ENCODE results near the gene RAB11B. TPM values are rescaled to one million over a fixed set of nuclear protein-coding genes. Genes with fewer than 3 reads are reported as not detected.

Gene RAB11B
- total RNA-seq, 1 donor from 2014 or later: 191 TPM

GRCh38 chr19:8387688-8388611, 2.2 kb upstream of the RAB11B start:
- Mint-ChIP-seq H3K4me3 (ENCODE audit: low read depth) (peak overlapping the region; percentile 51), H3K9me3 (ENCODE audit: low read depth) (peaks cover 4% of the 10 kb centered on the region), H3K27me3 (no peaks in the 10 kb centered on the region), H3K4me1 (ENCODE audit: low read depth) (peaks cover 34% of the 10 kb centered on the region), H3K36me3 (ENCODE audit: insufficient read depth) (peaks cover 4% of the 10 kb centered on the region), H3K27ac (peak overlapping the region; percentile 92)
- no peak for DNase-seq (ENCODE audit: low spot score, unreplicated experiment)
- no peak for TF ChIP-seq CTCF (IDR thresholded peaks at IDR 0.05; ENCODE audit: unreplicated experiment)

GRCh38 chr19:8388612-8388958, 1.6 kb upstream of the RAB11B start:
- Mint-ChIP-seq H3K9me3 (ENCODE audit: low read depth) (peaks cover 4% of the 10 kb centered on the region), H3K27me3 (no peaks in the 10 kb centered on the region), H3K4me1 (ENCODE audit: low read depth) (peaks cover 36% of the 10 kb centered on the region), H3K4me3 (ENCODE audit: low read depth) (no peak overlapping the region), H3K27ac (peak overlapping the region; percentile 92), H3K36me3 (ENCODE audit: insufficient read depth) (peaks cover 6% of the 10 kb centered on the region)
- TF ChIP-seq CTCF (IDR thresholded peaks at IDR 0.05; ENCODE audit: unreplicated experiment): no peak
- no peak for DNase-seq (ENCODE audit: low spot score, unreplicated experiment)

- Mint-ChIP-seq H3K36me3 (ENCODE audit: insufficient read depth) (peaks cover 6% of the 10 kb centered on the region), H3K4me3 (ENCODE audit: low read depth) (peak overlapping the region; percentile 69), H3K9me3 (ENCODE audit: low read depth) (peaks cover 4% of the 10 kb centered on the region), H3K27ac (peak overlapping the region; percentile 78), H3K27me3 (no peaks in the 10 kb centered on the region), H3K4me1 (ENCODE audit: low read depth) (peaks cover 31% of the 10 kb centered on the region)
- no peak for TF ChIP-seq CTCF (IDR thresholded peaks at IDR 0.05; ENCODE audit: unreplicated experiment)
- peak; percentile 96 for DNase-seq (ENCODE audit: low spot score, unreplicated experiment)
Measured at GRCh38 chr19:8390617-8390981, 439 bp downstream of the RAB11B start.

GRCh38 chr19:8391198-8392016, 1.2 kb downstream of the RAB11B start:
- peak overlapping the region; percentile 95 for H3K27ac Mint-ChIP-seq
- H3K27me3 Mint-ChIP-seq: no peaks in the 10 kb centered on the region
- H3K4me3 Mint-ChIP-seq (ENCODE audit: low read depth): peak overlapping the region; percentile 69
- TF ChIP-seq CTCF (IDR thresholded peaks at IDR 0.05; ENCODE audit: unreplicated experiment): no peak
- peaks cover 27% of the 10 kb centered on the region for H3K4me1 Mint-ChIP-seq (ENCODE audit: low read depth)
- peaks cover 4% of the 10 kb centered on the region for H3K9me3 Mint-ChIP-seq (ENCODE audit: low read depth)
- no peak for DNase-seq (ENCODE audit: low spot score, unreplicated experiment)
- H3K36me3 Mint-ChIP-seq (ENCODE audit: insufficient read depth): peaks cover 6% of the 10 kb centered on the region

GRCh38 chr19:8392017-8392591, 1.9 kb downstream of the RAB11B start:
- Mint-ChIP-seq H3K27ac (peak overlapping the region; percentile 95), H3K36me3 (ENCODE audit: insufficient read depth) (peaks cover 6% of the 10 kb centered on the region), H3K4me3 (ENCODE audit: low read depth) (peak overlapping the region; percentile 24), H3K9me3 (ENCODE audit: low read depth) (peaks cover 4% of the 10 kb centered on the region), H3K27me3 (no peaks in the 10 kb centered on the region), H3K4me1 (ENCODE audit: low read depth) (peaks cover 30% of the 10 kb centered on the region)
- DNase-seq (ENCODE audit: low spot score, unreplicated experiment): no peak
- no peak for TF ChIP-seq CTCF (IDR thresholded peaks at IDR 0.05; ENCODE audit: unreplicated experiment)

Measured in progenitor cell of endocrine pancreas (in vitro differentiated cells).